Measurements from ENCODE around the gene PPM1J.

The PPM1J gene

GRCh38 chr1:112687361-112687760, 27.8 kb downstream of the PPM1J start:
- no peak for TF ChIP-seq JUND (IDR thresholded peaks at IDR 0.05; ENCODE audit: low read depth)
- in situ Hi-C loops (cut with HindIII; ENCODE audit: low pct_unique_long_range_greater_than_20kb, low sequenced_read_pairs): no loop called here
- no peak for DNase-seq (ENCODE audit: low read depth in 1 of 2, low spot score in 1 of 2)

GRCh38 chr1:112686835-112687234, 28.3 kb downstream of the PPM1J start:
- in situ Hi-C loops (cut with HindIII; ENCODE audit: low pct_unique_long_range_greater_than_20kb, low sequenced_read_pairs): no loop called here
- no peak for DNase-seq (ENCODE audit: low read depth in 1 of 2, low spot score in 1 of 2)
- TF ChIP-seq JUND (IDR thresholded peaks at IDR 0.05; ENCODE audit: low read depth): no peak

- in situ Hi-C loops (cut with HindIII; ENCODE audit: low pct_unique_long_range_greater_than_20kb, low sequenced_read_pairs): no loop called here
- DNase-seq (ENCODE audit: low read depth in 1 of 2, low spot score in 1 of 2): no peak
- TF ChIP-seq JUND (IDR thresholded peaks at IDR 0.05; ENCODE audit: low read depth): no peak
Measured at GRCh38 chr1:112686417-112686816, 28.7 kb downstream of the PPM1J start.

- DNase-seq (ENCODE audit: low read depth in 1 of 2, low spot score in 1 of 2): no peak
- no peak for TF ChIP-seq JUND (IDR thresholded peaks at IDR 0.05; ENCODE audit: low read depth)
- in situ Hi-C loops (cut with HindIII; ENCODE audit: low pct_unique_long_range_greater_than_20kb, low sequenced_read_pairs): no loop called here
Measured at GRCh38 chr1:112685913-112686312, 29.2 kb downstream of the PPM1J start.

GRCh38 chr1:112678605-112679004, 36.5 kb downstream of the PPM1J start:
- TF ChIP-seq JUND (IDR thresholded peaks at IDR 0.05; ENCODE audit: low read depth): no peak
- in situ Hi-C loops (cut with HindIII; ENCODE audit: low pct_unique_long_range_greater_than_20kb, low sequenced_read_pairs): no loop called here
- no peak for DNase-seq (ENCODE audit: low read depth in 1 of 2, low spot score in 1 of 2)

- no peak for TF ChIP-seq JUND (IDR thresholded peaks at IDR 0.05; ENCODE audit: low read depth)
- DNase-seq (ENCODE audit: low read depth in 1 of 2, low spot score in 1 of 2): no peak
- in situ Hi-C loops (cut with HindIII; ENCODE audit: low pct_unique_long_range_greater_than_20kb, low sequenced_read_pairs): no loop called here
Measured at GRCh38 chr1:112677501-112677900, 37.6 kb downstream of the PPM1J start.

GRCh38 chr1:112676543-112676942, 38.6 kb downstream of the PPM1J start:
- no peak for DNase-seq (ENCODE audit: low read depth in 1 of 2, low spot score in 1 of 2)
- in situ Hi-C loops (cut with HindIII; ENCODE audit: low pct_unique_long_range_greater_than_20kb, low sequenced_read_pairs): no loop called here
- TF ChIP-seq JUND (IDR thresholded peaks at IDR 0.05; ENCODE audit: low read depth): no peak

- in situ Hi-C loops (cut with HindIII; ENCODE audit: low pct_unique_long_range_greater_than_20kb, low sequenced_read_pairs): no loop called here
Measured at GRCh38 chr1:112675728-112676381, 39.3 kb downstream of the PPM1J start.

GRCh38 chr1:112674986-112675727, 40.0 kb downstream of the PPM1J start:
- DNase-seq (ENCODE audit: low read depth in 1 of 2, low spot score in 1 of 2): peak in 1 of 2 experiments; percentile 15
- in situ Hi-C loops (cut with HindIII; ENCODE audit: low pct_unique_long_range_greater_than_20kb, low sequenced_read_pairs): no loop called here
- TF ChIP-seq JUND (IDR thresholded peaks at IDR 0.05; ENCODE audit: low read depth): no peak

More at GRCh38 chr1:112675728-112676381, 39.3 kb downstream of the PPM1J start:
- TF ChIP-seq JUND (IDR thresholded peaks at IDR 0.05; ENCODE audit: low read depth): no peak
- DNase-seq (ENCODE audit: low read depth in 1 of 2, low spot score in 1 of 2): no peak

GRCh38 chr1:112674440-112674985, 40.6 kb downstream of the PPM1J start, which contains the start of gene MOV10:
TSS of gene MOV10 (plus strand) at chr1:112674659. CDS start at chr1:112674913, 254 bp downstream.
- TF ChIP-seq JUND (IDR thresholded peaks at IDR 0.05; ENCODE audit: low read depth): 0 out of 2 replicates have a peak, but pooled peaks have one; percentile 20
- DNase-seq (ENCODE audit: low read depth in 1 of 2, low spot score in 1 of 2): peak; percentile 36 to 72
- in situ Hi-C loops (cut with HindIII; ENCODE audit: low pct_unique_long_range_greater_than_20kb, low sequenced_read_pairs): no loop called here

GRCh38 chr1:112673592-112674439, 41.3 kb downstream of the PPM1J start:
- no peak for TF ChIP-seq JUND (IDR thresholded peaks at IDR 0.05; ENCODE audit: low read depth)
- in situ Hi-C loops (cut with HindIII; ENCODE audit: low pct_unique_long_range_greater_than_20kb, low sequenced_read_pairs): no loop called here
- peak in 1 of 2 experiments; percentile 63 for DNase-seq (ENCODE audit: low read depth in 1 of 2, low spot score in 1 of 2)

- no peak for TF ChIP-seq JUND (IDR thresholded peaks at IDR 0.05; ENCODE audit: low read depth)
- DNase-seq (ENCODE audit: low read depth in 1 of 2, low spot score in 1 of 2): no peak
- in situ Hi-C loops (cut with HindIII; ENCODE audit: low pct_unique_long_range_greater_than_20kb, low sequenced_read_pairs): no loop called here
Measured at GRCh38 chr1:112672842-112673241, 42.3 kb downstream of the PPM1J start.
